Measurements from ENCODE around the gene HOXA4. TPM values are rescaled to one million over a fixed set of nuclear protein-coding genes. Genes with fewer than 3 reads are reported as not detected.
A peak's percentile ranks its signal among the peaks of the same experiment; 100 is the strongest.

The HOXA4 gene
- total and polyA plus RNA-seq, 2 experiments from 2014 or later: not detected

DNA sequence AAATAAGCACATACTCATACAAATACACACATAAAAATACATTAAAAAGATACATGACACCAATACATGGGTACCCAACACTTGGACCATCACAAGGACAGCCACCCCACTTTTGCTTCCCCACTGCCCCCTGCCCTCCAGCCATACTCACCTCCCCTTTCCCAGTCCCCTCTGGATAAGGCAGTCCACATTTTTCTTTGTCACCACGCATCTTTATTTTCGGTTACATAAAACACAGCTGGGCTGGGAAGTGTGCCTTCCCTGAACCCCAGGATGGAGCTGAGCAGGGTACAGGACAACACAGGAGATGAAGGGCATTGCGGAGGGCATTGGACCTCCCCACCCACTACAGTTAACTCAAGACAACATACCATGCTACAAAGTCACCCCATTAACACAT is 23.0 kb upstream of the HOXA4 start:
- H3K4me2 ChIP-seq: no peak overlapping the region
- peaks cover 21% of the 10 kb centered on the region for H3K4me1 Mint-ChIP-seq
- H3K36me3 ChIP-seq (ENCODE audit: insufficient read depth): no peaks in the 10 kb centered on the region
- no peak overlapping the region for H3K27ac ChIP-seq (ENCODE audit: low read depth)
- no peak overlapping the region for H2AFZ ChIP-seq
- no peak for TF ChIP-seq JUNB (IDR thresholded peaks at IDR 0.05; ENCODE audit: unreplicated experiment)
- TF ChIP-seq, protein P1, sequence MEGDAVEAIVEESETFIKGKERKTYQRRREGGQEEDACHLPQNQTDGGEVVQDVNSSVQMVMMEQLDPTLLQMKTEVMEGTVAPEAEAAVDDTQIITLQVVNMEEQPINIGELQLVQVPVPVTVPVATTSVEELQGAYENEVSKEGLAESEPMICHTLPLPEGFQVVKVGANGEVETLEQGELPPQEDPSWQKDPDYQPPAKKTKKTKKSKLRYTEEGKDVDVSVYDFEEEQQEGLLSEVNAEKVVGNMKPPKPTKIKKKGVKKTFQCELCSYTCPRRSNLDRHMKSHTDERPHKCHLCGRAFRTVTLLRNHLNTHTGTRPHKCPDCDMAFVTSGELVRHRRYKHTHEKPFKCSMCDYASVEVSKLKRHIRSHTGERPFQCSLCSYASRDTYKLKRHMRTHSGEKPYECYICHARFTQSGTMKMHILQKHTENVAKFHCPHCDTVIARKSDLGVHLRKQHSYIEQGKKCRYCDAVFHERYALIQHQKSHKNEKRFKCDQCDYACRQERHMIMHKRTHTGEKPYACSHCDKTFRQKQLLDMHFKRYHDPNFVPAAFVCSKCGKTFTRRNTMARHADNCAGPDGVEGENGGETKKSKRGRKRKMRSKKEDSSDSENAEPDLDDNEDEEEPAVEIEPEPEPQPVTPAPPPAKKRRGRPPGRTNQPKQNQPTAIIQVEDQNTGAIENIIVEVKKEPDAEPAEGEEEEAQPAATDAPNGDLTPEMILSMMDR (conservative IDR thresholded peaks at IDR 0.05; ENCODE audit: low read depth in 2 of 2): no peak
- peak; percentile 76 for TF ChIP-seq EZH2 (IDR thresholded peaks at IDR 0.05; ENCODE audit: low read depth, unreplicated experiment)
- no peaks in the 10 kb centered on the region for H3K9me2 ChIP-seq (ENCODE audit: insufficient read depth)
- ATAC-seq: no peak
- no peaks in the 10 kb centered on the region for H3K79me2 ChIP-seq (replicated peaks; ENCODE audit: insufficient read depth)
- no peaks in the 10 kb centered on the region; the same call in 2 of the 3 replicates for H3K36me3 Mint-ChIP-seq (ENCODE audit: low read depth)
- peaks cover 52% of the 10 kb centered on the region for H4K20me1 ChIP-seq (replicated peaks; ENCODE audit: insufficient read depth)
- H3F3A ChIP-seq (replicated peaks; ENCODE audit: low read depth): peaks cover 29% of the 10 kb centered on the region
- H3K9me3 Mint-ChIP-seq: peaks cover 12% of the 10 kb centered on the region; the same call in 2 of the 3 replicates
- DNase-seq (ENCODE audit: low spot score): no peak
- no peak overlapping the region for H3K27ac Mint-ChIP-seq
- peaks cover 100% of the 10 kb centered on the region for H3K27me3 ChIP-seq (ENCODE audit: insufficient read depth)
- H3K4me3 Mint-ChIP-seq: no peak overlapping the region
- peaks cover 100% of the 10 kb centered on the region for H3K27me3 Mint-ChIP-seq (ENCODE audit: insufficient read depth, low read depth, poor library complexity)
- H3K4me3 ChIP-seq: no peak overlapping the region
- H3K4me1 ChIP-seq (ENCODE audit: insufficient read depth): peaks cover 13% of the 10 kb centered on the region; the same call in 1 of the 2 replicates

DNA sequence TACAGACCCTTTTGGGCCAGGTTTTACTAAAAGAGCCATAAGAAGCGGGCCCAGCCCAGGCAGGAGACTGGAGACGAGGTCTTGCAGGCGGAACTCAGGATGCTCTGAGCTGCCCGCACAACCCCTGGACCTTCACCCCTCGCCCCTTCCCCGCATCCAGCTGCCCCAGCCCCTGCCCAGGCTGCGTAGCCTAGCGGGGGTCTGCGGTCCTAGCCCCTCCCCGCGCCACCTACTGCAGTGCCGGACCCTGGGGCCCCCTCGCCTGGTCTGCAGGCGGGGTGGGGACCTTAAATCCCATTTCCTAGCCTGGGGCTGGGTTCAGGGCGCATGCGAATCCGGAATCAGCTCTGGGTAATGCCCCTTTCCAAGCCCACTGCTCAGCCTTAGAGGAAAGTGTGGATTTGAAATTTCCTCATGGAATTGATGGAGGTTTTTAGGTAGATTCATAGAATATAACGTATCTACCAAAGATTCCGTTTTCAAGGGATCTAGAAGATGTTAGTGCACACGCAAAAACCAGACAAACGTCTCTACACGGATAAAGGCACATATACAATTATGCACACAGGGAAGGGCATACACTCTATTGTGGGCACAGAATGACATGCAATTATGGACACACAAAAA is 22.4 kb upstream of the HOXA4 start:
- no peak for TF ChIP-seq NANOG (IDR thresholded peaks at IDR 0.05; ENCODE audit: borderline replicate concordance)
- TF ChIP-seq EZH2 (IDR thresholded peaks at IDR 0.05; ENCODE audit: low read depth, unreplicated experiment): peak; percentile 80
- DNase-seq (ENCODE audit: low spot score) (peak; percentile 46), ATAC-seq (no peak)
- no peak overlapping the region for H3K27ac Mint-ChIP-seq
- Histone ChIP-seq H3K9me2 (ENCODE audit: insufficient read depth) (no peaks in the 10 kb centered on the region), H3K27ac (ENCODE audit: low read depth) (no peak overlapping the region), H4K20me1 (replicated peaks; ENCODE audit: insufficient read depth) (peaks cover 51% of the 10 kb centered on the region), H3K4me2 (no peak overlapping the region), H3K27me3 (ENCODE audit: insufficient read depth) (peaks cover 100% of the 10 kb centered on the region), H3K36me3 (ENCODE audit: insufficient read depth) (no peaks in the 10 kb centered on the region), H3F3A (replicated peaks; ENCODE audit: low read depth) (peaks cover 35% of the 10 kb centered on the region), H3K4me1 (ENCODE audit: insufficient read depth) (peaks cover 19% of the 10 kb centered on the region), H3K79me2 (replicated peaks; ENCODE audit: insufficient read depth) (no peaks in the 10 kb centered on the region), H2AFZ (no peak overlapping the region), H3K4me3 (no peak overlapping the region)
- peaks cover 100% of the 10 kb centered on the region for H3K27me3 Mint-ChIP-seq (ENCODE audit: insufficient read depth, low read depth, poor library complexity)
- H3K36me3 Mint-ChIP-seq (ENCODE audit: low read depth): no peaks in the 10 kb centered on the region; the same call in 2 of the 3 replicates
- peaks cover 18% of the 10 kb centered on the region for H3K9me3 Mint-ChIP-seq
- no peak overlapping the region for H3K4me3 Mint-ChIP-seq
- H3K4me1 Mint-ChIP-seq: peaks cover 24% of the 10 kb centered on the region

DNA sequence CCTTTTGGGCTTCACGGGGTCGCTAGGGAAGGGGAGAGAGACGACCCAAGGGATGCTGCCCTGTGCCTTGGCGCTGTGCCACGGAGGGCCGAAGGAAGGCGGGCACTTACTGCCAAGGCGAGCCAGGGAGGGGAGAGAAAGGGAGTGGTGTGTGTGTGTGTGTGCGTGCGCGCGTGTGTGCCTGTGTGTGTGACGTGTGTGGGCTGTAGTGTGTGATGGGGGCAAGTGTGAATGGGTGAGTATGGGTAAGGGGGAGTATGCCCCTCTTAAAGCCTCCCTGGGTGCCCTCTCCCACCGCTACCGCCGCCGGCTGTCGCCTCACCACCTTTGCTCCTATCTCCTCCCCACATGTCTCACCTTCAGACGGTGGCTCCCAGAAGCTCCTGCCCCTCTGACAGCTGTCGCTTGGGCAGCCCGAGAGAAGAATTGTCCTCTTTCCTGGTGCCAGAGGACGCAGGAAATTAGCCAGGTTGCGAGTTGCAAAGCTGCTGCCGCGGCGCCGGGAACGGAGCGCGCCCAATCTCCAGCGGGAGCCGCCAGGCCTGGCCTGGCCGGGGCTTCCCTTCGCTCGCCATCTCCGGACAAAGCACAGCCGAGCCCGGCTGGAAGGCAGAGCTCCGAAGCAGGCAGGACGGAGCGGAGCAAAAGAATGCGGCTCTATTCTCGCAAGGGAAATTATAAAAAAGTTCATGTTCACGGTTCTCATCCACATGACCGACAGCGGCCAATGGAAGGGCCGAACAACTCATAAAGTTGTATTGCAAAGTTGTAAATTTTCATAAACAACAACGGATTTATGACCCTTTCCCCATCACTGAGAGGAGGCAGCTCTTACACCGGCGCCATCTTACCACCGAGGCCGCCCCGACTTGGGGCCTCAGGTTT is 21.6 kb upstream of the HOXA4 start, which contains the start of gene HOXA3:
TSS of gene HOXA3 (minus strand) at position 653 of the 885 bp plus-strand sequence. CDS start 41,943 bp downstream, outside the sequence.
- no peaks in the 10 kb centered on the region for H3K36me3 ChIP-seq (ENCODE audit: insufficient read depth)
- H3K4me1 Mint-ChIP-seq: peaks cover 24% of the 10 kb centered on the region
- H3K4me3 ChIP-seq: peak within 1 kb of the TSS; percentile 43
- peaks cover 35% of the 10 kb centered on the region for H3F3A ChIP-seq (replicated peaks; ENCODE audit: low read depth)
- H3K27ac Mint-ChIP-seq: no peak within 1 kb of the TSS
- H3K79me2 ChIP-seq (replicated peaks; ENCODE audit: insufficient read depth): no peaks in the 10 kb centered on the region
- peaks cover 100% of the 10 kb centered on the region for H3K27me3 ChIP-seq (ENCODE audit: insufficient read depth)
- no peak within 1 kb of the TSS for H2AFZ ChIP-seq
- ATAC-seq: no peak
- peak within 1 kb of the TSS; percentile 50 for H3K4me3 Mint-ChIP-seq
- no peaks in the 10 kb centered on the region; the same call in 2 of the 3 replicates for H3K36me3 Mint-ChIP-seq (ENCODE audit: low read depth)
- DNase-seq (ENCODE audit: low spot score): peak; percentile 6
- no peak within 1 kb of the TSS for H3K27ac ChIP-seq (ENCODE audit: low read depth)
- H3K9me2 ChIP-seq (ENCODE audit: insufficient read depth): no peaks in the 10 kb centered on the region
- H3K9me3 Mint-ChIP-seq: peaks cover 17% of the 10 kb centered on the region
- H4K20me1 ChIP-seq (replicated peaks; ENCODE audit: insufficient read depth): peaks cover 47% of the 10 kb centered on the region
- H3K4me2 ChIP-seq: no peak within 1 kb of the TSS
- peaks cover 24% of the 10 kb centered on the region for H3K4me1 ChIP-seq (ENCODE audit: insufficient read depth)
- peaks cover 100% of the 10 kb centered on the region for H3K27me3 Mint-ChIP-seq (ENCODE audit: insufficient read depth, low read depth, poor library complexity)
- TF ChIP-seq, protein P2, sequence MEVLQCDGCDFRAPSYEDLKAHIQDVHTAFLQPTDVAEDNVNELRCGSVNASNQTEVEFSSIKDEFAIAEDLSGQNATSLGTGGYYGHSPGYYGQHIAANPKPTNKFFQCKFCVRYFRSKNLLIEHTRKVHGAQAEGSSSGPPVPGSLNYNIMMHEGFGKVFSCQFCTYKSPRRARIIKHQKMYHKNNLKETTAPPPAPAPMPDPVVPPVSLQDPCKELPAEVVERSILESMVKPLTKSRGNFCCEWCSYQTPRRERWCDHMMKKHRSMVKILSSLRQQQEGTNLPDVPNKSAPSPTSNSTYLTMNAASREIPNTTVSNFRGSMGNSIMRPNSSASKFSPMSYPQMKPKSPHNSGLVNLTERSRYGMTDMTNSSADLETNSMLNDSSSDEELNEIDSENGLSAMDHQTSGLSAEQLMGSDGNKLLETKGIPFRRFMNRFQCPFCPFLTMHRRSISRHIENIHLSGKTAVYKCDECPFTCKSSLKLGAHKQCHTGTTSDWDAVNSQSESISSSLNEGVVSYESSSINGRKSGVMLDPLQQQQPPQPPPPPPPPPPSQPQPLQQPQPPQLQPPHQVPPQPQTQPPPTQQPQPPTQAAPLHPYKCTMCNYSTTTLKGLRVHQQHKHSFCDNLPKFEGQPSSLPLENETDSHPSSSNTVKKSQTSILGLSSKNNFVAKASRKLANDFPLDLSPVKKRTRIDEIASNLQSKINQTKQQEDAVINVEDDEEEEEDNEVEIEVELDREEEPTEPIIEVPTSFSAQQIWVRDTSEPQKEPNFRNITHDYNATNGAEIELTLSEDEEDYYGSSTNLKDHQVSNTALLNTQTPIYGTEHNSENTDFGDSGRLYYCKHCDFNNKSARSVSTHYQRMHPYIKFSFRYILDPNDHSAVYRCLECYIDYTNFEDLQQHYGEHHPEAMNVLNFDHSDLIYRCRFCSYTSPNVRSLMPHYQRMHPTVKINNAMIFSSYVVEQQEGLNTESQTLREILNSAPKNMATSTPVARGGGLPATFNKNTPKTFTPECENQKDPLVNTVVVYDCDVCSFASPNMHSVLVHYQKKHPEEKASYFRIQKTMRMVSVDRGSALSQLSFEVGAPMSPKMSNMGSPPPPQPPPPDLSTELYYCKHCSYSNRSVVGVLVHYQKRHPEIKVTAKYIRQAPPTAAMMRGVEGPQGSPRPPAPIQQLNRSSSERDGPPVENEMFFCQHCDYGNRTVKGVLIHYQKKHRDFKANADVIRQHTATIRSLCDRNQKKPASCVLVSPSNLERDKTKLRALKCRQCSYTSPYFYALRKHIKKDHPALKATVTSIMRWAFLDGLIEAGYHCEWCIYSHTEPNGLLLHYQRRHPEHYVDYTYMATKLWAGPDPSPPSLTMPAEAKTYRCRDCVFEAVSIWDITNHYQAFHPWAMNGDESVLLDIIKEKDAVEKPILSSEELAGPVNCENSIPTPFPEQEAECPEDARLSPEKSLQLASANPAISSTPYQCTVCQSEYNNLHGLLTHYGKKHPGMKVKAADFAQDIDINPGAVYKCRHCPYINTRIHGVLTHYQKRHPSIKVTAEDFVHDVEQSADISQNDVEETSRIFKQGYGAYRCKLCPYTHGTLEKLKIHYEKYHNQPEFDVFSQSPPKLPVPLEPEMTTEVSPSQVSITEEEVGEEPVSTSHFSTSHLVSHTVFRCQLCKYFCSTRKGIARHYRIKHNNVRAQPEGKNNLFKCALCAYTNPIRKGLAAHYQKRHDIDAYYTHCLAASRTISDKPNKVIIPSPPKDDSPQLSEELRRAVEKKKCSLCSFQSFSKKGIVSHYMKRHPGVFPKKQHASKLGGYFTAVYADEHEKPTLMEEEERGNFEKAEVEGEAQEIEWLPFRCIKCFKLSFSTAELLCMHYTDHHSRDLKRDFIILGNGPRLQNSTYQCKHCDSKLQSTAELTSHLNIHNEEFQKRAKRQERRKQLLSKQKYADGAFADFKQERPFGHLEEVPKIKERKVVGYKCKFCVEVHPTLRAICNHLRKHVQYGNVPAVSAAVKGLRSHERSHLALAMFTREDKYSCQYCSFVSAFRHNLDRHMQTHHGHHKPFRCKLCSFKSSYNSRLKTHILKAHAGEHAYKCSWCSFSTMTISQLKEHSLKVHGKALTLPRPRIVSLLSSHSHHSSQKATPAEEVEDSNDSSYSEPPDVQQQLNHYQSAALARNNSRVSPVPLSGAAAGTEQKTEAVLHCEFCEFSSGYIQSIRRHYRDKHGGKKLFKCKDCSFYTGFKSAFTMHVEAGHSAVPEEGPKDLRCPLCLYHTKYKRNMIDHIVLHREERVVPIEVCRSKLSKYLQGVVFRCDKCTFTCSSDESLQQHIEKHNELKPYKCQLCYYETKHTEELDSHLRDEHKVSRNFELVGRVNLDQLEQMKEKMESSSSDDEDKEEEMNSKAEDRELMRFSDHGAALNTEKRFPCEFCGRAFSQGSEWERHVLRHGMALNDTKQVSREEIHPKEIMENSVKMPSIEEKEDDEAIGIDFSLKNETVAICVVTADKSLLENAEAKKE (CRISPR knock-in tag; IDR thresholded peaks at IDR 0.05): no peak
- no peak for TF ChIP-seq STAT1 (IDR thresholded peaks at IDR 0.05; ENCODE audit: unreplicated experiment)
- TF ChIP-seq EZH2 (IDR thresholded peaks at IDR 0.05; ENCODE audit: low read depth, unreplicated experiment): peak; percentile 97

All from GM23338 (cell line).